Loucy (cell line): ENCODE data around the gene CHD6.

ENCODE experiments used
- H2AFZ ChIP-seq: fragments of 200-600 bp; sonication (generic); 2 replicates; pipeline ENCODE4 v1.6.0; 2016; ENCODE audit warnings: antibody characterized with exemption, mild to moderate bottlenecking, low read length, moderate library complexity
- H3F3A ChIP-seq: fragments of 200-600 bp; 2 replicates; pipeline ENCODE4 v1.6.0; 2016; ENCODE audit warnings: antibody characterized with exemption, low read depth, mild to moderate bottlenecking
- H3K27me3 ChIP-seq: fragments of 200-600 bp; sonication (generic); 2 replicates; pipeline ENCODE4 v1.6.1; 2014; ENCODE audit warnings: low read length, mild to moderate bottlenecking; ENCODE audit not compliant: insufficient read depth, poor library complexity, severe bottlenecking
- H3K36me3 ChIP-seq: fragments of 200-600 bp; sonication (generic); 2 replicates; pipeline ENCODE4 v1.6.1; 2016; ENCODE audit warnings: low read length; ENCODE audit not compliant: insufficient read depth
- H3K4me1 ChIP-seq: fragments of 200-600 bp; sonication (generic); 2 replicates; pipeline ENCODE4 v1.5.1; 2014; ENCODE audit warnings: low read length, mild to moderate bottlenecking; ENCODE audit not compliant: insufficient read depth, poor library complexity, severe bottlenecking
- H3K4me2 ChIP-seq: fragments of 200-600 bp; sonication (generic); 2 replicates; pipeline ENCODE4 v1.6.0; 2014; ENCODE audit warnings: antibody characterized with exemption, low read length, low read depth, mild to moderate bottlenecking; ENCODE audit not compliant: poor library complexity, severe bottlenecking
- H3K4me3 ChIP-seq: fragments of 200-600 bp; sonication (generic); 2 replicates; pipeline ENCODE4 v1.5.1; 2014; ENCODE audit warnings: low read length, mild to moderate bottlenecking, mixed read lengths; ENCODE audit not compliant: poor library complexity, severe bottlenecking
- H3K79me2 ChIP-seq: fragments of 200-600 bp; sonication (generic); 2 replicates; pipeline ENCODE4 v1.6.1; 2014; ENCODE audit warnings: low read length; ENCODE audit not compliant: insufficient read depth
- H3K9ac ChIP-seq: fragments of 200-600 bp; sonication (generic); 2 replicates; pipeline ENCODE4 v1.6.0; 2014; ENCODE audit warnings: mild to moderate bottlenecking, low read depth, low read length, moderate library complexity; ENCODE audit not compliant: poor library complexity, severe bottlenecking
- H3K9me2 ChIP-seq: fragments of 200-600 bp; sonication (generic); replicated peaks from 2 replicates; pipeline ENCODE4 v1.6.1; 2016; ENCODE audit warnings: low read depth, low read length, mixed read lengths
- H3K9me3 ChIP-seq: fragments of 200-600 bp; sonication (generic); 2 replicates; pipeline ENCODE4 v1.6.1; 2014; ENCODE audit warnings: mild to moderate bottlenecking, antibody characterized with exemption, low read length, low read depth; ENCODE audit not compliant: insufficient read depth
- H4K20me1 ChIP-seq: fragments of 200-600 bp; sonication (generic); 2 replicates; pipeline ENCODE4 v1.6.0; 2014; ENCODE audit warnings: antibody characterized with exemption, low read length, mild to moderate bottlenecking; ENCODE audit not compliant: insufficient read depth, poor library complexity, severe bottlenecking
- EZH2phosphoT487 ChIP-seq: fragments of 200-600 bp; IDR thresholded peaks from 2 replicates; pipeline ENCODE4 v1.6.1; 2018; ENCODE audit warnings: antibody characterized with exemption, mild to moderate bottlenecking, moderate library complexity, borderline replicate concordance
- TF ChIP-seq, protein P1 (sequence below): fragments of 200-600 bp; sonication (generic); conservative IDR thresholded peaks from 2 replicates; pipeline ENCODE4 v1.5.1; 2014; ENCODE audit warnings: mild to moderate bottlenecking, antibody characterized with exemption, low read length

CHD6 gene

GRCh38 chr20:41499064-41499463 is 119.1 kb downstream of the CHD6 start:
- Histone ChIP-seq H3K79me2 (no peaks in the 10 kb centered on the region; the same call in 1 of the 2 replicates), H3K36me3 (peaks cover 51% of the 10 kb centered on the region; the same call in 1 of the 2 replicates), H3F3A (no peaks in the 10 kb centered on the region), H3K9me3 (no peaks in the 10 kb centered on the region), H3K4me1 (peaks cover 19% of the 10 kb centered on the region), H2AFZ (no peak overlapping the region), H3K4me3 (no peak overlapping the region), H3K9ac (no peak overlapping the region), H4K20me1 (no peaks in the 10 kb centered on the region), H3K27me3 (no peaks in the 10 kb centered on the region), H3K4me2 (no peak overlapping the region), H3K9me2 (no peaks in the 10 kb centered on the region)
- TF ChIP-seq, protein P1, sequence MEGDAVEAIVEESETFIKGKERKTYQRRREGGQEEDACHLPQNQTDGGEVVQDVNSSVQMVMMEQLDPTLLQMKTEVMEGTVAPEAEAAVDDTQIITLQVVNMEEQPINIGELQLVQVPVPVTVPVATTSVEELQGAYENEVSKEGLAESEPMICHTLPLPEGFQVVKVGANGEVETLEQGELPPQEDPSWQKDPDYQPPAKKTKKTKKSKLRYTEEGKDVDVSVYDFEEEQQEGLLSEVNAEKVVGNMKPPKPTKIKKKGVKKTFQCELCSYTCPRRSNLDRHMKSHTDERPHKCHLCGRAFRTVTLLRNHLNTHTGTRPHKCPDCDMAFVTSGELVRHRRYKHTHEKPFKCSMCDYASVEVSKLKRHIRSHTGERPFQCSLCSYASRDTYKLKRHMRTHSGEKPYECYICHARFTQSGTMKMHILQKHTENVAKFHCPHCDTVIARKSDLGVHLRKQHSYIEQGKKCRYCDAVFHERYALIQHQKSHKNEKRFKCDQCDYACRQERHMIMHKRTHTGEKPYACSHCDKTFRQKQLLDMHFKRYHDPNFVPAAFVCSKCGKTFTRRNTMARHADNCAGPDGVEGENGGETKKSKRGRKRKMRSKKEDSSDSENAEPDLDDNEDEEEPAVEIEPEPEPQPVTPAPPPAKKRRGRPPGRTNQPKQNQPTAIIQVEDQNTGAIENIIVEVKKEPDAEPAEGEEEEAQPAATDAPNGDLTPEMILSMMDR: no peak
- no peak for TF ChIP-seq EZH2phosphoT487

GRCh38 chr20:41497186-41497895 is 120.8 kb downstream of the CHD6 start:
- Histone ChIP-seq H3F3A (no peaks in the 10 kb centered on the region), H3K27me3 (no peaks in the 10 kb centered on the region), H4K20me1 (no peaks in the 10 kb centered on the region), H3K4me1 (peaks cover 19% of the 10 kb centered on the region), H3K79me2 (no peaks in the 10 kb centered on the region; the same call in 1 of the 2 replicates), H3K9me2 (no peaks in the 10 kb centered on the region), H3K36me3 (peaks cover 64% of the 10 kb centered on the region; the same call in 1 of the 2 replicates), H3K9ac (no peak overlapping the region), H3K9me3 (no peaks in the 10 kb centered on the region), H2AFZ (no peak overlapping the region), H3K4me2 (no peak overlapping the region), H3K4me3 (no peak overlapping the region)
- TF ChIP-seq EZH2phosphoT487: no peak
- TF ChIP-seq, protein P1: no peak

DNA sequence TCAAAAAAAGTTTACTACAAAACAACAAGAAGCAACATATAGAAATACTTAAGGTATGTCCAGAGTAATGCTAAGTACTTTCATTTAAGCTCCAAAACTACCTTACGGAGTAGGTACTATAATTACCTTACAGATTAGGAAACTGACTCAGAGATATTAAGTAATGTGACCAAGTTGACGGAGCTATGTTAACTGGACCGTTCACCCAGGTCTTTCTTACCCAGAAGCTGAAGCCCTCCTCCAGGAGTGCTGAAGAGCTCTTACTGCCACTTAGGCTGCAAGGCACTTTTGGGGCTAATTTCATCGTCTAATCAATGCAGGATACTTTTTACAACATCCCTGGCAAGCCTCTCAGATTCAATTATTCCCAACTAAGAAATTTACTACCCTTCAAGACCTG is 123.7 kb downstream of the CHD6 start:
- TF ChIP-seq, protein P1: no peak
- H3K9ac ChIP-seq: no peak overlapping the region
- no peak overlapping the region for H3K4me3 ChIP-seq
- no peak overlapping the region for H2AFZ ChIP-seq
- H3F3A ChIP-seq: no peaks in the 10 kb centered on the region
- H3K36me3 ChIP-seq: peaks cover 89% of the 10 kb centered on the region
- H3K4me1 ChIP-seq: peaks cover 12% of the 10 kb centered on the region
- no peaks in the 10 kb centered on the region for H3K9me2 ChIP-seq
- no peaks in the 10 kb centered on the region for H3K27me3 ChIP-seq
- no peaks in the 10 kb centered on the region for H3K9me3 ChIP-seq
- peak overlapping the region; percentile 26 for H3K4me2 ChIP-seq
- H4K20me1 ChIP-seq: no peaks in the 10 kb centered on the region
- no peaks in the 10 kb centered on the region for H3K79me2 ChIP-seq
